CD14-positive monocyte (primary cell): ENCODE data around the gene LCE2A. TPM values are rescaled to one million over a fixed set of nuclear protein-coding genes. Genes with fewer than 3 reads are reported as not detected.

Experiments used
- DNase-seq, 3 donors: peaks; one replicate each; pipeline ENCODE4 v3.0.0-alpha.2; 2011 to 2022
- H2AFZ ChIP-seq: 2 replicates; pipeline ENCODE4 v1.6.0; 2012; ENCODE audit warnings: mild to moderate bottlenecking, low read depth, low read length, inconsistent platforms; ENCODE audit not compliant: insufficient read depth, poor library complexity, severe bottlenecking
- H3K27ac ChIP-seq, 2 donors: 1 replicate in 1 of 2; 2 replicates in 1 of 2; pipeline ENCODE4 v1.5.1; 2012 to 2013; ENCODE audit warnings: low read length in 2 of 2, control low read depth in 1 of 2, inconsistent platforms in 1 of 2, low read depth in 1 of 2, mild to moderate bottlenecking in 1 of 2
- H3K27me3 ChIP-seq, 2 donors: one replicate each; pipeline versions ENCODE4 v1.6.0 to v1.6.1; 2011 to 2013; ENCODE audit warnings: low read length in 2 of 2; ENCODE audit not compliant: control insufficient read depth in 2 of 2, insufficient read depth in 2 of 2
- H3K36me3 ChIP-seq, 2 donors: replicated peaks in 1 of 2; 1 replicate in 1 of 2; 2 replicates in 1 of 2; pipeline versions ENCODE4 v1.5.1 to v1.6.1; 2012 to 2013; ENCODE audit warnings: low read length in 2 of 2, control low read depth in 1 of 2, inconsistent platforms in 1 of 2, mild to moderate bottlenecking in 1 of 2; ENCODE audit not compliant: insufficient read depth in 2 of 2, control insufficient read depth in 1 of 2
- H3K4me1 ChIP-seq, 2 donors: 1 replicate in 1 of 2; 2 replicates in 1 of 2; pipeline versions ENCODE4 v1.5.1 to v1.6.1; 2012 to 2013; ENCODE audit warnings: low read length in 2 of 2, control low read depth in 1 of 2, inconsistent platforms in 1 of 2, mild to moderate bottlenecking in 1 of 2, moderate library complexity in 1 of 2; ENCODE audit not compliant: insufficient read depth in 2 of 2, control insufficient read depth in 1 of 2
- H3K4me2 ChIP-seq: replicated peaks from 2 replicates; pipeline ENCODE3; 2012; ENCODE audit warnings: low read length, moderate library complexity, mild to moderate bottlenecking; ENCODE audit not compliant: poor library complexity, severe bottlenecking; ENCODE audit errors: extremely low read depth
- H3K4me3 ChIP-seq, 3 experiments: fragments of 200-600 bp in 1 of 3; sonication (generic) in 1 of 3; replicated peaks in 1 of 3; 1 replicate in 2 of 3; 2 replicates in 1 of 3; pipeline ENCODE4 v1.5.1; 2011 to 2013; ENCODE audit warnings: low read length in 3 of 3, mild to moderate bottlenecking in 3 of 3, control low read depth in 2 of 3, low read depth in 2 of 3, inconsistent platforms in 1 of 3, moderate library complexity in 1 of 3
- H3K79me2 ChIP-seq: 2 replicates; pipeline ENCODE4 v1.6.0; 2012; ENCODE audit warnings: mild to moderate bottlenecking, control low read depth, inconsistent platforms, low read length, moderate library complexity; ENCODE audit not compliant: insufficient read depth
- H3K9ac ChIP-seq: 2 replicates; pipeline ENCODE4 v1.6.0; 2017; ENCODE audit warnings: low read length, mild to moderate bottlenecking; ENCODE audit not compliant: insufficient read depth, poor library complexity, severe bottlenecking
- H3K9me3 ChIP-seq, 2 donors: replicated peaks in 1 of 2; 1 replicate in 1 of 2; 2 replicates in 1 of 2; pipeline versions ENCODE4 v1.5.1 to v1.6.1; 2012 to 2013; ENCODE audit warnings: low read length in 2 of 2, control low read depth in 1 of 2; ENCODE audit not compliant: control insufficient read depth in 1 of 2, insufficient read depth in 1 of 2
- H4K20me1 ChIP-seq: 2 replicates; pipeline ENCODE4 v1.6.0; 2012; ENCODE audit warnings: mild to moderate bottlenecking, low read length, control low read depth, moderate library complexity; ENCODE audit not compliant: insufficient read depth
- H3K27ac Mint-ChIP-seq, 7 donors: one replicate each; pipeline ENCODE4 v1.8.0; 2020; ENCODE audit warnings: mild to moderate bottlenecking in 7 of 7, mixed read lengths in 7 of 7, moderate library complexity in 6 of 7, inconsistent platforms in 2 of 7
- H3K27me3 Mint-ChIP-seq, 3 donors: one replicate each; pipeline ENCODE4 v1.8.0; 2021 to 2022; ENCODE audit warnings: low read depth in 3 of 3, mild to moderate bottlenecking in 3 of 3, mixed read lengths in 3 of 3, moderate library complexity in 3 of 3, inconsistent platforms in 1 of 3
- H3K36me3 Mint-ChIP-seq, 2 donors: one replicate each; pipeline ENCODE4 v1.8.0; 2020; ENCODE audit warnings: mixed read lengths in 2 of 2, inconsistent platforms in 1 of 2, mild to moderate bottlenecking in 1 of 2
- H3K4me1 Mint-ChIP-seq: one replicate; pipeline ENCODE4 v1.8.0; 2020; ENCODE audit warnings: mild to moderate bottlenecking, mixed read lengths
- H3K4me3 Mint-ChIP-seq, 2 donors: one replicate each; pipeline ENCODE4 v1.8.0; 2020; ENCODE audit warnings: mild to moderate bottlenecking in 2 of 2, mixed read lengths in 2 of 2, moderate library complexity in 1 of 2
- H3K9me3 Mint-ChIP-seq, 7 donors: one replicate each; pipeline ENCODE4 v1.8.0; 2020 to 2022; ENCODE audit warnings: mixed read lengths in 7 of 7, mild to moderate bottlenecking in 6 of 7, moderate library complexity in 6 of 7, inconsistent platforms in 2 of 7
- WGBS: methylation state at CpG from one replicate; pipeline ENCODE4 v1.1.5; 2013; ENCODE audit warnings: missing lambda C conversion rate; ENCODE audit not compliant: insufficient coverage; 5-methylcytosine and 5-hydroxymethylcytosine counted together
- intact Hi-C, 2 donors: fragments of 100-400 bp; cut with micrococcal nuclease; formaldehyde crosslinking; loops; one replicate each; pipeline versions ENCODE4 v1.15.0 to v1.15.1; 2023
- polyA plus RNA-seq, 3 donors: library from polyadenylated mRNA; depleted of rRNA in 1 of 3; unstranded in 2 of 3; stranded (reverse) in 1 of 3; fragments of 300-500 nt in 2 of 3; fragments of >200 nt in 1 of 3; fragmentation: Illumina TruSeq in 2 of 3; gene quantifications; 1 replicate in 2 of 3; 2 replicates in 1 of 3; pipeline ENCODE4 v1.2.3, GENCODE V29; 2012 to 2021
- TF ChIP-seq, protein P1 (sequence below): fragments of 200-600 bp; IDR thresholded peaks from one replicate; pipeline ENCODE4 v1.8.0; 2022; ENCODE audit warnings: antibody characterized with exemption, mild to moderate bottlenecking

Gene LCE2A
- polyA plus RNA-seq, 3 donors: not detected

DNA sequence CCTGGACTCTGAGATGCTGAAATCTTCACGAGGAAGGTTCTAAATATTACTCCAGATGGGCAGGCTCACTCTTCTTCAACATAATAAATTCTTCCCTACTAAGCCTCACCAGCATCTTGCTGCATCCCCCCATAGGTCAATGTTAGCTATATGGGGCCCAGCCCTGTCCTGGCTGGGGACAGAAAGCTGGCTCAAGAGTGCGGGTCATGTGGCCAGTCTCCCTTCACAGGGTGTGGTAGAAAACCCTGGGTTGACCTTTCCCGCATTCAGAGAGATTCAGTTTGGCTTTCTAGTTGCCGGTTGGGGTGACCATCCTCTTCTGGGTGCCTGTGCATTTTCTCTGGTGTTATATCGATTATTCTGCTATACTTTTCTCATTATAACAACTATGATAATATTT, 39.9 kb downstream of the LCE2A start:
- H3K9ac ChIP-seq: no peak overlapping the region
- H3K79me2 ChIP-seq: no peaks in the 10 kb centered on the region
- no peaks in the 10 kb centered on the region for H3K9me3 Mint-ChIP-seq
- no peaks in the 10 kb centered on the region for H4K20me1 ChIP-seq
- intact Hi-C loops: no loop called here
- no peaks in the 10 kb centered on the region for H3K4me1 ChIP-seq
- H3K4me2 ChIP-seq: no peak overlapping the region
- peaks cover 13 to 31% (median 13%) of the 10 kb centered on the region in 3 donors for H3K27me3 Mint-ChIP-seq
- DNase-seq: no peak
- H3K27ac Mint-ChIP-seq: peak overlapping the region in 1 of 7 donors; percentile 46
- no peak overlapping the region for H2AFZ ChIP-seq
- H3K9me3 ChIP-seq: no peaks in the 10 kb centered on the region
- H3K27ac ChIP-seq: no peak overlapping the region
- peaks cover 0 to 2% of the 10 kb centered on the region in 2 donors for H3K27me3 ChIP-seq
- TF ChIP-seq, protein P1, sequence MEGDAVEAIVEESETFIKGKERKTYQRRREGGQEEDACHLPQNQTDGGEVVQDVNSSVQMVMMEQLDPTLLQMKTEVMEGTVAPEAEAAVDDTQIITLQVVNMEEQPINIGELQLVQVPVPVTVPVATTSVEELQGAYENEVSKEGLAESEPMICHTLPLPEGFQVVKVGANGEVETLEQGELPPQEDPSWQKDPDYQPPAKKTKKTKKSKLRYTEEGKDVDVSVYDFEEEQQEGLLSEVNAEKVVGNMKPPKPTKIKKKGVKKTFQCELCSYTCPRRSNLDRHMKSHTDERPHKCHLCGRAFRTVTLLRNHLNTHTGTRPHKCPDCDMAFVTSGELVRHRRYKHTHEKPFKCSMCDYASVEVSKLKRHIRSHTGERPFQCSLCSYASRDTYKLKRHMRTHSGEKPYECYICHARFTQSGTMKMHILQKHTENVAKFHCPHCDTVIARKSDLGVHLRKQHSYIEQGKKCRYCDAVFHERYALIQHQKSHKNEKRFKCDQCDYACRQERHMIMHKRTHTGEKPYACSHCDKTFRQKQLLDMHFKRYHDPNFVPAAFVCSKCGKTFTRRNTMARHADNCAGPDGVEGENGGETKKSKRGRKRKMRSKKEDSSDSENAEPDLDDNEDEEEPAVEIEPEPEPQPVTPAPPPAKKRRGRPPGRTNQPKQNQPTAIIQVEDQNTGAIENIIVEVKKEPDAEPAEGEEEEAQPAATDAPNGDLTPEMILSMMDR: no peak
- H3K4me3 Mint-ChIP-seq: no peak overlapping the region
- no peaks in the 10 kb centered on the region for H3K36me3 ChIP-seq
- no peak overlapping the region for H3K4me3 ChIP-seq
- no peaks in the 10 kb centered on the region for H3K36me3 Mint-ChIP-seq
- no peaks in the 10 kb centered on the region for H3K4me1 Mint-ChIP-seq
- 83% methylated on average over 2 of the region's 5 CpGs for WGBS

DNA sequence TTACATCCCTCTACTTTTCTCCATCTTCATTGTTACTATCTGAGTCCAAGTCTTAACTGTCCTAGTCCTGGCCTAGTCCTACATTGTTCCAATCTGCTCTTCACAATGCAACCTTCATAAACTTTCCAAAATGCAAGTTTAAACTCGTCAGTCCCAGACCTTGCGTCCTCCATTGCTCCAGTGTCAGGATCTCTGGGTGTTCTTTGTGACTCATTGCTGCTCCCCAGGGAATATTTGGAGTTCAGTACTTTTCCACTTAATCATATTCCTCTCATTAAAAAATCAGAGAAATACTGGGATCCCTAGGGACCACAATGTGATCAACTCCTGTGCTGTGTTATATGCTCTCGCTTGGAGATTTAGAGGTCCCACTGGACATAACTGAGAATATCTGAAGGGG, 41.7 kb downstream of the LCE2A start:
- Mint-ChIP-seq H3K9me3 (no peaks in the 10 kb centered on the region), H3K4me1 (no peaks in the 10 kb centered on the region), H3K36me3 (no peaks in the 10 kb centered on the region), H3K27me3 (peaks cover 14 to 31% (median 15%) of the 10 kb centered on the region in 3 donors), H3K4me3 (no peak overlapping the region), H3K27ac (no peak overlapping the region)
- Histone ChIP-seq H3K9ac (no peak overlapping the region), H3K36me3 (no peaks in the 10 kb centered on the region), H4K20me1 (no peaks in the 10 kb centered on the region), H3K4me2 (no peak overlapping the region), H3K79me2 (no peaks in the 10 kb centered on the region), H3K27me3 (peaks cover 0 to 2% of the 10 kb centered on the region in 2 donors), H3K4me1 (no peaks in the 10 kb centered on the region), H2AFZ (no peak overlapping the region), H3K4me3 (no peak overlapping the region), H3K27ac (no peak overlapping the region), H3K9me3 (no peaks in the 10 kb centered on the region)
- DNase-seq: no peak
- intact Hi-C loops: no loop called here
- TF ChIP-seq, protein P1: no peak
- WGBS: 100% methylated on average over 1 of the region's 3 CpGs
